PC-3 (cell line): Measurements from ENCODE around the gene MTFR1L. TPM values are rescaled to one million over a fixed set of nuclear protein-coding genes. Genes with fewer than 3 reads are reported as not detected.
A peak's percentile ranks its signal among the peaks of the same experiment; 100 is the strongest.

ENCODE experiments used
- ATAC-seq: fragments of 200-7000 bp; cut with Tn5 transposase; 2 replicates; pipeline ENCODE4 v1.9.1; 2020; ENCODE audit warnings: mild to moderate bottlenecking, moderate library complexity
- BruUV-seq: library from RNA; stranded (reverse); fragments of 400-500 nt; replicated peaks from 2 replicates; lab custom pipeline; 2021; lab: Mats Ljungman, UMichigan
- CTCF ChIA-PET: fragments of 300-600 bp; sonication (Branson Sonifier 250); formaldehyde crosslinking; loops from one replicate; lab custom pipeline; 2022; ENCODE audit warnings: antibody characterized with exemption; lab: Charles Lee
- POLR2A ChIA-PET: fragments of 300-600 bp; sonication (Branson Sonifier 250); formaldehyde crosslinking; loops from one replicate; lab custom pipeline; 2022; ENCODE audit warnings: antibody characterized with exemption; ENCODE audit not compliant: unreplicated experiment; lab: Charles Lee
- DNase-seq: peaks from one replicate; pipeline ENCODE4 v3.0.0-alpha.2; 2015
- H2AFZ ChIP-seq: fragments of 300-600 bp; sonication (generic); 2 replicates; pipeline ENCODE4 v1.6.0; 2016; ENCODE audit warnings: antibody characterized with exemption, low read length
- H3F3A ChIP-seq: fragments of 300-600 bp; sonication (generic); one replicate; pipeline ENCODE4 v1.6.0; 2017; ENCODE audit warnings: antibody characterized with exemption, low read length, control low read depth, mild to moderate bottlenecking; ENCODE audit not compliant: unreplicated experiment
- H3K27ac ChIP-seq: fragments of 300-600 bp; sonication (generic); 2 replicates; pipeline ENCODE4 v1.5.1; 2016; ENCODE audit warnings: mild to moderate bottlenecking, low read length
- H3K27me3 ChIP-seq: fragments of 300-600 bp; sonication (generic); 2 replicates; pipeline ENCODE4 v1.6.1; 2016; ENCODE audit warnings: low read length, mixed read lengths
- H3K36me3 ChIP-seq: fragments of 300-600 bp; sonication (generic); 2 replicates; pipeline ENCODE4 v1.6.1; 2016; ENCODE audit warnings: low read depth, mixed run types, low read length, mixed read lengths
- H3K4me1 ChIP-seq: fragments of 300-600 bp; sonication (generic); 2 replicates; pipeline ENCODE4 v1.5.1; 2016; ENCODE audit warnings: low read length; ENCODE audit not compliant: insufficient read depth
- H3K4me2 ChIP-seq: fragments of 300-600 bp; sonication (generic); 2 replicates; pipeline ENCODE4 v1.6.0; 2016; ENCODE audit warnings: low read length
- H3K4me3 ChIP-seq: fragments of 300-600 bp; sonication (generic); 2 replicates; pipeline ENCODE4 v1.5.1; 2016; ENCODE audit warnings: mild to moderate bottlenecking, low read length, mixed read lengths
- H3K79me2 ChIP-seq: fragments of 300-600 bp; sonication (generic); 2 replicates; pipeline ENCODE4 v1.6.1; 2017; ENCODE audit warnings: low read length, mixed read lengths
- H3K9ac ChIP-seq: fragments of 300-600 bp; sonication (generic); 2 replicates; pipeline ENCODE4 v1.6.0; 2016; ENCODE audit warnings: mild to moderate bottlenecking, low read length
- H3K9me2 ChIP-seq: fragments of 300-600 bp; sonication (generic); replicated peaks from 2 replicates; pipeline ENCODE4 v1.6.1; 2016; ENCODE audit warnings: mixed run types, low read length, mixed read lengths
- H3K9me3 ChIP-seq: fragments of 300-600 bp; sonication (generic); 2 replicates; pipeline ENCODE4 v1.6.1; 2016; ENCODE audit warnings: low read length, mixed read lengths
- H4K20me1 ChIP-seq: fragments of 300-600 bp; sonication (generic); 2 replicates; pipeline ENCODE4 v1.6.1; 2016; ENCODE audit warnings: low read length, mixed read lengths
- EZH2 ChIP-seq: fragments of 300-600 bp; sonication (generic); IDR thresholded peaks from one replicate; pipeline ENCODE4 v1.6.1; 2017; ENCODE audit warnings: antibody characterized with exemption, mild to moderate bottlenecking, low read length; ENCODE audit not compliant: unreplicated experiment
- EZH2phosphoT487 ChIP-seq: fragments of 300-600 bp; sonication (generic); IDR thresholded peaks from 2 replicates; pipeline ENCODE4 v1.6.1; 2018; ENCODE audit warnings: mild to moderate bottlenecking, antibody characterized with exemption, low read length, borderline replicate concordance
- intact Hi-C: fragments of 100-400 bp; cut with micrococcal nuclease; formaldehyde crosslinking; loops from 2 replicates; pipeline ENCODE4 v1.9.0; 2023
- total RNA-seq: library from RNA; depleted of rRNA; stranded (reverse); fragments of >200 nt; gene quantifications from 2 replicates; pipeline ENCODE4 v1.2.3, GENCODE V29; 2014
- TF ChIP-seq, protein P1 (sequence below): fragments of 300-600 bp; sonication (generic); conservative IDR thresholded peaks from 2 replicates; pipeline ENCODE4 v1.5.1; 2017; ENCODE audit warnings: antibody characterized with exemption, low read depth, mild to moderate bottlenecking, low read length

MTFR1L gene
- total RNA-seq, 1 experiment from 2014 or later: 35.6 TPM

DNA sequence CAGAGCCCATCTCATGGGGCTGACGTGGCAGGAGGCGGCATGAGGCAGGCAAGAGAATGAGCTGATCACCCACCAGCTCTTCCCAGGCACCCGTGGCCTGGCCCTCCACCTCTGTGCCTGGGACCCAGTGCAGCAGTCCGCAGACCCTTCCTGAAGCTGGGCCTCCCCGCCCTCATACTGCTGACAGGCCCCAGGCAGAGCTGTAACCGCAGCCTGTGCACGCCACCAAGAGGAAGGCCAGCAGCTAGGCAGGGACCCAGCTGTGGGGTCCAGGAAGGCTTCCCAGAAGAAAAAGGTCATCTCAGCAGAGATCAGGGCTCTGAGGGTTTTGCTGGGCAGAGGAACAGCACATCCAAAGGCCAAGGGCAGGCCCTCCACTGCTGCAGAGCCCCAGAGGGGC is 9.8 kb upstream of the MTFR1L start:
- no peaks in the 10 kb centered on the region for H3K27me3 ChIP-seq
- no peaks in the 10 kb centered on the region for H3K79me2 ChIP-seq
- ChIA-PET CTCF (no interaction called here), POLR2A (no interaction called here)
- H4K20me1 ChIP-seq: no peaks in the 10 kb centered on the region
- BruUV-seq: no TSS peak
- TF ChIP-seq EZH2 (no peak), EZH2phosphoT487 (no peak)
- TF ChIP-seq, protein P1, sequence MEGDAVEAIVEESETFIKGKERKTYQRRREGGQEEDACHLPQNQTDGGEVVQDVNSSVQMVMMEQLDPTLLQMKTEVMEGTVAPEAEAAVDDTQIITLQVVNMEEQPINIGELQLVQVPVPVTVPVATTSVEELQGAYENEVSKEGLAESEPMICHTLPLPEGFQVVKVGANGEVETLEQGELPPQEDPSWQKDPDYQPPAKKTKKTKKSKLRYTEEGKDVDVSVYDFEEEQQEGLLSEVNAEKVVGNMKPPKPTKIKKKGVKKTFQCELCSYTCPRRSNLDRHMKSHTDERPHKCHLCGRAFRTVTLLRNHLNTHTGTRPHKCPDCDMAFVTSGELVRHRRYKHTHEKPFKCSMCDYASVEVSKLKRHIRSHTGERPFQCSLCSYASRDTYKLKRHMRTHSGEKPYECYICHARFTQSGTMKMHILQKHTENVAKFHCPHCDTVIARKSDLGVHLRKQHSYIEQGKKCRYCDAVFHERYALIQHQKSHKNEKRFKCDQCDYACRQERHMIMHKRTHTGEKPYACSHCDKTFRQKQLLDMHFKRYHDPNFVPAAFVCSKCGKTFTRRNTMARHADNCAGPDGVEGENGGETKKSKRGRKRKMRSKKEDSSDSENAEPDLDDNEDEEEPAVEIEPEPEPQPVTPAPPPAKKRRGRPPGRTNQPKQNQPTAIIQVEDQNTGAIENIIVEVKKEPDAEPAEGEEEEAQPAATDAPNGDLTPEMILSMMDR: no peak
- ATAC-seq (no peak), DNase-seq (no peak)
- H3K9me2 ChIP-seq: no peaks in the 10 kb centered on the region
- H3K4me1 ChIP-seq: 0 out of 2 replicates have a peak, but pooled peaks cover 2% of the 10 kb centered on the region
- H3K36me3 ChIP-seq: no peaks in the 10 kb centered on the region; the same call in 1 of the 2 replicates
- no peak overlapping the region for H3K27ac ChIP-seq
- H3K9me3 ChIP-seq: no peaks in the 10 kb centered on the region
- no peaks in the 10 kb centered on the region for H3F3A ChIP-seq
- H3K4me3 ChIP-seq: no peak overlapping the region
- H3K4me2 ChIP-seq: no peak overlapping the region
- intact Hi-C loops: no loop called here
- no peak overlapping the region for H3K9ac ChIP-seq
- no peak overlapping the region for H2AFZ ChIP-seq

DNA sequence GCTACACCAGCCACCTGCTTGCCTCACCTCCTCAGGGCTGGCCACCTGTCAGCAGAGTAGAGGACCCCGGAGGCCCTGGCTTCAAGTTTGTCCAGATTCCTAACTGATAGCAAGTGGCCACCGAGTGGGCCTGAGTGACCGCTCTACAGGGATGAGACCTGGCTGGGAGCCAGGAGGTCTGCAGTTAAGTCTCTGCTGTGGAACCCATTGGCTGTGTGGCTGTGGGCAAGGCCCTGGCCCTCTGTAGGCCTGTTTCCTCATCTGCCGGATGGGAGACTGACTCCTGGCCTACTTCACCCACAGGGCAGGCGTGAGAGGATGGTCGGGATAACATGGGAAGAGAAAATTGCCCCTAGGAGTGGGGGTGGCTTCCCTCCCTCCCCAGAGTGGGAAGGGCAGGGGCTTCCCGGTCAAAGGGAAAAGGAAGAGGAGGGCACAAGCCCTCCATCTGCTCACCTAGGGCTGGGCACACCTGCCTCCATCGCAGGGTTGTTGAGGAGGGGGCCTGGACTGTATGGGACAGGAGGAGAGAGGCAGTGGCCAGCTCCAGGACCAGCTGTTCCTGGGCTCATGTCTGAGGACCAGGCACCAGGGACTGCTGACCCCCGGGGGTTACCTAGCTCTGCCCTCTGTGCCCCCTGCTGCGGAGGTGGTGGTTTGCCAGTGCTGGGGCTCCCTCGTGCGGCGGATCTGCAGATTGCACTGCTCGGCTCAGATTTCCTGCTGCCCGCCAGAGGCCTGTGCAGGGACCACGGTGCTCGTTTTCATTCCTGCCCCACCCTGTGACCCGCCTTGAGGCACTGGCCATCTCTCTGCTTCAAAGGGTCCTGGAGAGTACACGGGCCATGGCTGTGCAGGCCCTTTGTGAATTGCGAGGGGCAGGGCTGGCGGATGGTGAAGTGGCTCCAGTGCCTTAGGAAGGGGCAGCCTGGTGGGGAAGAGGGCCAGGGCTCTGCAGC is 9.1 kb upstream of the MTFR1L start:
- DNase-seq (peak; percentile 62), ATAC-seq (peak; percentile 78)
- no peaks in the 10 kb centered on the region for H3K9me3 ChIP-seq
- no peak for TF ChIP-seq EZH2phosphoT487
- TF ChIP-seq, protein P1: peak; percentile 93
- no peaks in the 10 kb centered on the region; the same call in 1 of the 2 replicates for H3K36me3 ChIP-seq
- CTCF ChIA-PET: interaction anchor here (1.0 kb wide), 1 partner anchor 202 kb away, joined by 3 read pairs; no protein-coding TSS in a partner anchor
- H2AFZ ChIP-seq: no peak overlapping the region
- POLR2A ChIA-PET: no interaction called here
- H3F3A ChIP-seq: no peaks in the 10 kb centered on the region
- H3K9me2 ChIP-seq: no peaks in the 10 kb centered on the region
- H3K27me3 ChIP-seq: no peaks in the 10 kb centered on the region
- no TSS peak for BruUV-seq
- H3K4me1 ChIP-seq: 0 out of 2 replicates have a peak, but pooled peaks cover 2% of the 10 kb centered on the region
- H4K20me1 ChIP-seq: no peaks in the 10 kb centered on the region
- no peaks in the 10 kb centered on the region for H3K79me2 ChIP-seq
- intact Hi-C loops: no loop called here
- H3K4me3 ChIP-seq: no peak overlapping the region
- no peak overlapping the region for H3K27ac ChIP-seq
- no peak overlapping the region for H3K4me2 ChIP-seq
- H3K9ac ChIP-seq: no peak overlapping the region
